ENCODE results near the gene FBLN5. TPM values are rescaled to one million over a fixed set of nuclear protein-coding genes. Genes with fewer than 3 reads are reported as not detected.

FBLN5 gene
- total and polyA plus RNA-seq, 2 of the 4 experiments (the other 2 are of a cell fraction) = 10.6 to 76.4 TPM

DNA sequence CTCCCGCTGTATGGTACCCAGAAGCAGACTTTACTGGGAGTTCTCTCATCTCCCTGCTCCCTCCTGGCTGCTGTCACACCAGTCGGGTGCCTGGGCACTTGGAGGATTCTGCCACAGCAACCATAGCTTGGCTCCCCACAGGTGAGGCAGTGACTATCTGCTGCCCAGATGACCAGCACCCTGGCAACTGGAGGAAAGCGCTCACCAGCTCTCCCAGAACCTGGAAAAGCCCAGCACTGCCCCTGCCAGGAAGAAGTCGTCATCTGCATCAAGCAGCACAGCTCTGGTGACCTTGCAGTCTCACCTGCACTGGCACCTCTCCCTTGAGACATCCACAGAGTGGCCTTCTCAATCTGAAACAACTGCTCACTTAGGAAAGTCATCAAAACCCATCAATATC, 48.3 kb downstream of the FBLN5 start:
- Histone ChIP-seq H3K14ac (replicated peaks; ENCODE audit: low read depth, low read length) (no peak overlapping the region), H3K9ac (ENCODE audit: low read depth, low read length) (no peak overlapping the region), H3K18ac (ENCODE audit: low read depth, low read length) (no peak overlapping the region), H3K4me2 (ENCODE audit: low read depth, low read length) (no peak overlapping the region), H2BK15ac (ENCODE audit: low read depth, low read length) (no peak overlapping the region), H4K20me1 (ENCODE audit: insufficient read depth, low read length) (peaks cover 51% of the 10 kb centered on the region), H4K8ac (ENCODE audit: low read depth in 2 of 2, low read length in 2 of 2) (no peak overlapping the region), H2BK120ac (ENCODE audit: low read depth, low read length) (no peak overlapping the region), H4K91ac (ENCODE audit: insufficient read depth, low read depth, low read length) (no peak overlapping the region), H2AFZ (replicated peaks; ENCODE audit: low read length, poor library complexity) (no peak overlapping the region), H2BK5ac (ENCODE audit: low read depth, low read length, poor library complexity, severe bottlenecking) (no peak overlapping the region), H3K27me3 (ENCODE audit: control insufficient read depth, insufficient read depth, low read length) (no peaks in the 10 kb centered on the region), H2AK5ac (ENCODE audit: low read depth, low read length) (no peak overlapping the region), H3K36me3 (ENCODE audit: control insufficient read depth, insufficient read depth, low read length) (peaks cover 2% of the 10 kb centered on the region; the same call in 1 of the 2 replicates), H2BK20ac (ENCODE audit: low read depth, low read length) (no peak overlapping the region), H3K4me1 (ENCODE audit: control insufficient read depth, insufficient read depth, low read length) (peaks cover 6% of the 10 kb centered on the region; the same call in 1 of the 2 replicates), H3K4me3 (ENCODE audit: insufficient read depth, low read depth, low read length) (no peak overlapping the region), H3K9me1 (ENCODE audit: insufficient read depth, low read length) (peaks cover 32% of the 10 kb centered on the region), H3K9me3 (ENCODE audit: control insufficient read depth, insufficient read depth, low read length) (no peaks in the 10 kb centered on the region), H3K79me1 (ENCODE audit: low read depth in 1 of 2, low read length in 2 of 2) (peaks cover 11 to 41% of the 10 kb centered on the region in 2 experiments), H3K56ac (ENCODE audit: extremely low read depth, insufficient read depth, low read length) (no peak overlapping the region), H3K4ac (ENCODE audit: low read depth, low read length) (no peak overlapping the region), H2AK9ac (replicated peaks; ENCODE audit: low read depth, low read length, poor library complexity) (peak overlapping the region; percentile 49), H3K23ac (ENCODE audit: low read depth, low read length) (no peak overlapping the region), H4K5ac (ENCODE audit: low read depth, low read length) (no peak overlapping the region), H3K27ac (ENCODE audit: insufficient read depth, low read length) (no peak overlapping the region)
- dilution Hi-C loops (cut with HindIII; ENCODE audit: low sequenced_read_pairs, unreplicated experiment) (no loop called here), in situ Hi-C loops (cut with MboI; ENCODE audit: low sequenced_read_pairs) (no loop called here), intact Hi-C loops (cut with micrococcal nuclease) (no loop called here)
- POLR2A ChIA-PET (ENCODE audit: unreplicated experiment) = no interaction called here
- TF ChIP-seq, protein P1, sequence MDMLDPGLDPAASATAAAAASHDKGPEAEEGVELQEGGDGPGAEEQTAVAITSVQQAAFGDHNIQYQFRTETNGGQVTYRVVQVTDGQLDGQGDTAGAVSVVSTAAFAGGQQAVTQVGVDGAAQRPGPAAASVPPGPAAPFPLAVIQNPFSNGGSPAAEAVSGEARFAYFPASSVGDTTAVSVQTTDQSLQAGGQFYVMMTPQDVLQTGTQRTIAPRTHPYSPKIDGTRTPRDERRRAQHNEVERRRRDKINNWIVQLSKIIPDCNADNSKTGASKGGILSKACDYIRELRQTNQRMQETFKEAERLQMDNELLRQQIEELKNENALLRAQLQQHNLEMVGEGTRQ (IDR thresholded peaks at IDR 0.05; ENCODE audit: low read depth, low read length) = no peak
- TF ChIP-seq CHD1 (IDR thresholded peaks at IDR 0.05; ENCODE audit: low read depth, low read length) (no peak), NFE2L2 (IDR thresholded peaks at IDR 0.05; ENCODE audit: low read depth, low read length) (no peak), CEBPB (IDR thresholded peaks at IDR 0.05; ENCODE audit: low read depth, low read length) (no peak), SMC3 (IDR thresholded peaks at IDR 0.05; ENCODE audit: low read depth, low read length) (no peak), RAD21 (IDR thresholded peaks at IDR 0.05; ENCODE audit: low read length) (no peak), MXI1 (IDR thresholded peaks at IDR 0.05; ENCODE audit: borderline replicate concordance, low read depth, low read length) (no peak), RCOR1 (IDR thresholded peaks at IDR 0.05; ENCODE audit: insufficient replicate concordance, low read length) (no peak), MAZ (IDR thresholded peaks at IDR 0.05; ENCODE audit: borderline replicate concordance, low read depth, low read length) (no peak), FOS (IDR thresholded peaks at IDR 0.05; ENCODE audit: low read depth, low read length) (no peak), RFX5 (IDR thresholded peaks at IDR 0.05; ENCODE audit: low read depth, low read length) (no peak), MAFK (IDR thresholded peaks at IDR 0.05; ENCODE audit: low read depth, low read length) (no peak), BHLHE40 (IDR thresholded peaks at IDR 0.05; ENCODE audit: low read depth, low read length) (no peak)
- TF ChIP-seq, protein P2, sequence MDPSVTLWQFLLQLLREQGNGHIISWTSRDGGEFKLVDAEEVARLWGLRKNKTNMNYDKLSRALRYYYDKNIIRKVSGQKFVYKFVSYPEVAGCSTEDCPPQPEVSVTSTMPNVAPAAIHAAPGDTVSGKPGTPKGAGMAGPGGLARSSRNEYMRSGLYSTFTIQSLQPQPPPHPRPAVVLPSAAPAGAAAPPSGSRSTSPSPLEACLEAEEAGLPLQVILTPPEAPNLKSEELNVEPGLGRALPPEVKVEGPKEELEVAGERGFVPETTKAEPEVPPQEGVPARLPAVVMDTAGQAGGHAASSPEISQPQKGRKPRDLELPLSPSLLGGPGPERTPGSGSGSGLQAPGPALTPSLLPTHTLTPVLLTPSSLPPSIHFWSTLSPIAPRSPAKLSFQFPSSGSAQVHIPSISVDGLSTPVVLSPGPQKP (IDR thresholded peaks at IDR 0.05; ENCODE audit: borderline replicate concordance, low read depth, low read length) = no peak
- TF ChIP-seq, protein P3, sequence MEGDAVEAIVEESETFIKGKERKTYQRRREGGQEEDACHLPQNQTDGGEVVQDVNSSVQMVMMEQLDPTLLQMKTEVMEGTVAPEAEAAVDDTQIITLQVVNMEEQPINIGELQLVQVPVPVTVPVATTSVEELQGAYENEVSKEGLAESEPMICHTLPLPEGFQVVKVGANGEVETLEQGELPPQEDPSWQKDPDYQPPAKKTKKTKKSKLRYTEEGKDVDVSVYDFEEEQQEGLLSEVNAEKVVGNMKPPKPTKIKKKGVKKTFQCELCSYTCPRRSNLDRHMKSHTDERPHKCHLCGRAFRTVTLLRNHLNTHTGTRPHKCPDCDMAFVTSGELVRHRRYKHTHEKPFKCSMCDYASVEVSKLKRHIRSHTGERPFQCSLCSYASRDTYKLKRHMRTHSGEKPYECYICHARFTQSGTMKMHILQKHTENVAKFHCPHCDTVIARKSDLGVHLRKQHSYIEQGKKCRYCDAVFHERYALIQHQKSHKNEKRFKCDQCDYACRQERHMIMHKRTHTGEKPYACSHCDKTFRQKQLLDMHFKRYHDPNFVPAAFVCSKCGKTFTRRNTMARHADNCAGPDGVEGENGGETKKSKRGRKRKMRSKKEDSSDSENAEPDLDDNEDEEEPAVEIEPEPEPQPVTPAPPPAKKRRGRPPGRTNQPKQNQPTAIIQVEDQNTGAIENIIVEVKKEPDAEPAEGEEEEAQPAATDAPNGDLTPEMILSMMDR (conservative IDR thresholded peaks at IDR 0.05; ENCODE audit: low read depth, low read length) = no peak
- WGBS, 2 experiments (ENCODE audit: extremely low coverage in 2 of 2, insufficient read length in 1 of 2) = no CpG with 5 or more reads among the region's 4 CpGs
- no TSS peak for BruUV-seq (replicated peaks)
- ATAC-seq (ENCODE audit: low read depth) (no peak), DNase-seq (no peak)
- CTCF ChIA-PET = no interaction called here

Data from IMR-90 (cell line).